ENCODE measurements around the gene TAPBP.

DNA sequence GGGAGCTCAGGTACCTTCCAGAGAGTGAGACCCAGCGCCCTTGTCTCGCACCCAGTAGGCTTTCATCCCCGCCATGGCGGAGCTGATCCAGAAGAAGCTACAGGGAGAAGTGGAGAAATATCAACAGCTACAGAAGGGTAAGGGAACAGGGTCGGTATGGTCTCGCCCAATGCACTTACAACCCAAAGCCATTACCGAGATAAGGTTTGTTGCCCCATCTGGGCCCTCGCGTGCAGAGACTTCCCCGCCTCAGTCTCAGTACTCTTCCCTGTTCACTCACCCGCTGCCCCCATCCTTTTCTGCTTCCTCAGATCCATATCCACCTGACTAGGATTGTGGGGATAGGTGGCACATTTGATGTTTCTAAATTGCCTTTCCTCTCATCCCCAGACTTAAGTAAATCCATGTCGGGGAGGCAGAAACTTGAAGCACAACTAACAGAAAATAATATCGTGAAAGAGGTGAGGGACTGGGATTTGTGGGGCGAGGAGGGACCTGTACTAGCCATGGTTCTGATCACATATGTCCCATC lies 24.0 kb downstream of the TAPBP start:
- TF ChIP-seq CTCF (IDR thresholded peaks at IDR 0.05) (no peak), POLR2A (IDR thresholded peaks at IDR 0.05) (no peak)
